NCI-H748 (cell line): ENCODE data around the gene SLC30A2.

Experiments used
- DNase-seq: peaks from one replicate; lab custom pipeline; 2025; ENCODE audit not compliant: unreplicated experiment; lab: John Stamatoyannopoulos, UW

Gene SLC30A2

GRCh38 chr1:26041978-26042377 is 3.9 kb downstream of the SLC30A2 start:
- DNase-seq: no peak

- no peak for DNase-seq
These were observed 4.5 kb downstream of the SLC30A2 start for GRCh38 chr1:26041401-26041800.

GRCh38 chr1:26038904-26039303 is 7.0 kb downstream of the SLC30A2 start:
- no peak for DNase-seq

- no peak for DNase-seq
These were observed 7.4 kb downstream of the SLC30A2 start for GRCh38 chr1:26038477-26038876.

- no peak for DNase-seq
These were observed 8.0 kb downstream of the SLC30A2 start for GRCh38 chr1:26037904-26038303.

- no peak for DNase-seq
These were observed 9.1 kb downstream of the SLC30A2 start for GRCh38 chr1:26036756-26037281.

GRCh38 chr1:26035959-26036755 is 9.8 kb downstream of the SLC30A2 start:
- DNase-seq: peak; percentile 64

- DNase-seq: peak; percentile 89
These were observed 10.5 kb downstream of the SLC30A2 start for GRCh38 chr1:26035203-26035958.

GRCh38 chr1:26034504-26035202 is 11.3 kb downstream of the SLC30A2 start:
- peak; percentile 33 for DNase-seq

- no peak for DNase-seq
These were observed 13.1 kb downstream of the SLC30A2 start for GRCh38 chr1:26032656-26033357.

- no peak for DNase-seq
These were observed 14.2 kb downstream of the SLC30A2 start for GRCh38 chr1:26031611-26032220.

- no peak for DNase-seq
These were observed 14.7 kb downstream of the SLC30A2 start for GRCh38 chr1:26031196-26031595.

- DNase-seq: no peak
These were observed 15.9 kb downstream of the SLC30A2 start for GRCh38 chr1:26029864-26030481.

- no peak for DNase-seq
These were observed 16.7 kb downstream of the SLC30A2 start for GRCh38 chr1:26029054-26029863.

GRCh38 chr1:26028490-26028980 is 17.4 kb downstream of the SLC30A2 start:
- no peak for DNase-seq

- DNase-seq: no peak
These were observed 18.0 kb downstream of the SLC30A2 start for GRCh38 chr1:26027716-26028489.

GRCh38 chr1:26025517-26025916 is 20.4 kb downstream of the SLC30A2 start:
- no peak for DNase-seq

- DNase-seq: no peak
These were observed 20.9 kb downstream of the SLC30A2 start for GRCh38 chr1:26025060-26025459.
